NT2/D1 (cell line): ENCODE data around the gene AP1S2.

Source experiments
- SUZ12 ChIP-seq: IDR thresholded peaks from 2 replicates; pipeline ENCODE4 v1.6.1; 2011; ENCODE audit not compliant: insufficient read length, insufficient read depth; ENCODE audit errors: extremely low read depth
- YY1 ChIP-seq: IDR thresholded peaks from 2 replicates; pipeline ENCODE4 v1.6.1; 2011; ENCODE audit not compliant: insufficient read length, insufficient read depth
- ZNF274 ChIP-seq: IDR thresholded peaks from 2 replicates; pipeline ENCODE4 v1.6.1; 2011; ENCODE audit warnings: mild to moderate bottlenecking, low read depth, low read length

DNA sequence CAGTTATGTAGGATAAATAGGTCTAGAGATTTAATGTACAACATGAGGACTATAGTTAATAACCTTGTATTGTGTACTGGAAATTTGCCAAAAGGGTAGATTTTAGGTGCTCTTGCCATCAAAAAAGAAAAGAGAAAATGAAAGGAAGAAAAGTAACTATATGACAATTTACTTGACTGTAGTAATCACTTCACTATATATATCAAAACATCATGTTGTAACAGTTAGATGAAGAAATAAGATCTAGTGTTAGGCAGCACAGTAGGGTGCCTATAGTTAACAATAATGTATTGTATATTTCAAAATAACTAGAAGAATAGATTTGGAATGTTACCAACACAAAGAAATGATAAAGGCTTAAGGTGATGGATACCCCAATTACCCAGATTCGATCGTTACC, 35.9 kb upstream of the AP1S2 start:
- TF ChIP-seq SUZ12 (no peak), YY1 (no peak), ZNF274 (no peak)
